Measurements from ENCODE around the gene SMAD7.

Gene SMAD7

DNA sequence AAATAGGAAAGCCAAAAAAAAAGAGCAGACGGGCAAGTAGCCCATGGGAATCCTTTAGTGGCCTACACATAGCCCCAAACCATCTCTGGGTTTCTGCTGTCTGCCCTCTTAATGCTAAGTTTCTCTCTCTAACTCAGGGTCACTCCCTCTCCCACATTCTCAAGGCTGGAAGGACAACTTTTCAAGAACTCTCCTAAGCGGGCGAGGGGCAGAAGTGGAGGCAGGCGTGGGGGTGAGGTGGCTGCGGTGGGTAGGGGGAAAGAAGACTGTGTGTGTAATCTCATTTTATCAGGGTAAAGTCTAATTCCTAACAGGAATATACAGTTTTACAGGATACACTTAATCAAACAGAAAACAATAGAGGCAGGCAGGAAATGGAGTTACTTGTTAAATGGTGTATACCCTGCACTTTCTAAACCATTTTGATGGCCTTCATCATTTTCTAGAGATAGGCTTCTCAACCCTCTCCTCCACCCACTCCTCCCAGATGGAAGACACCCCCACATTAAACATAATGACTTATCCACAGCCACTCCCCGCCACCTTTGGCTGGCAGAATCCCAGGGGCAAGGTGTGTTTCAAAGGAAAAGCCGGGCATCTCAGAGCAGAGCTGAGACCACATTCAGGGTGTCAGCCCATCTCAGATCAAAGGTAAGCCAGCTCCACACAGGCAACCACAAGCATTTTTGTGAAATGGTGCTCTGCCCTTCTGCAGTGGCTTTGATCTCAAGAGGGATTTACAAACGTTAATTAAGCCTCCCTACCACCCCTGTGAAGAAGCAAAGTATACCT lies 6.8 kb downstream of the SMAD7 start:
- no peak for DNase-seq

DNA sequence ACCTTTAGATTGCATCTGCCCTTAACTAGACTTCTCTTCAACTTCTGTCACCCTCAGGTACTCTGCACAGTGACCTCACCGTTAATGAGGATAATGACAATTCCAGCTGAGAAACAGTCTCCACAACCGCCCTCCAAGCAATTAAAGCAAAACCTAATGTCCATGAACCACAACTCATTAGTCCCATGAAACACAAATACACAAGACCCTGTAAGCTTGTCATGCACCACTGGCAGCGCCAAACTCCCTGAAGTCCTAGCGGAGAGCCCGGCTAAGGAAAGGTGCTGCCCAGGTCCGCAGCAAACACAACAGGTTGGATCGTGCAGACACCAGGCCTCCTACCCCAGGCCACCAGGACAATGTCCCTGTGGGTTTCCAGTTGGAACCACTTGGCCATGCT lies 7.4 kb downstream of the SMAD7 start:
- DNase-seq: no peak

DNA sequence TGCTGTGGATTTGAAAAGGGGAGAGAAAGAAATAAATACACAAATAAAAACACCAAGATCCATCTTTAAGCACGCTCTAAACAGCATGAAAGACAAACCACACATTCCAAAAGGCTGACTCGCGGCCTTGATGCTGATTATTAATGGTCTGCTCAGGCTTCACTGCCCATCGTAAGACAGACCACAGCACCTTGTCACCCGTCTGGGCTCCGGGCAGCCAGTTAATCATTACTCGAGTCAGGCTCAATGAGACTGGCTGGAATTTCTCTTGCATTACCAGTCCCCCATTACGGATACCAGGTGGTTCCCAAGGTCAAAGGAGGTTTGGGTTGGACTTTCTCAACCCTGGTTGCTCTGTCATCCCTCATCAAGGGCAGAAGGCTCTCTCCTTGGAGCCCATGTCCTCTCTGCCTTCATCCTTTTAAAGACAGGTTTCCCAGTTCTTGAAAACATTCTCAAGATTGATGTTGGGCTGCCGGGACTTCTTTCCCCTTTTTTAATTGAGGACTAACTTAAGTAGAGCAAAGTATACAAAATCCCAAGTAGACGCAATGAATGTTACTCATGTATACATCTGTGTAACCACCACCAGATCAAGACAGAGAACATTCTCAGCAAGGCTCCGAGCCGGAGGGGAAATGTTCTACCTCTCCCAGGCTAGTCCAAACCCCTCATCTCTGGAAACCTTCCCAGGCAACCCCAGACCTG lies 8.1 kb downstream of the SMAD7 start:
- no peak for DNase-seq

DNA sequence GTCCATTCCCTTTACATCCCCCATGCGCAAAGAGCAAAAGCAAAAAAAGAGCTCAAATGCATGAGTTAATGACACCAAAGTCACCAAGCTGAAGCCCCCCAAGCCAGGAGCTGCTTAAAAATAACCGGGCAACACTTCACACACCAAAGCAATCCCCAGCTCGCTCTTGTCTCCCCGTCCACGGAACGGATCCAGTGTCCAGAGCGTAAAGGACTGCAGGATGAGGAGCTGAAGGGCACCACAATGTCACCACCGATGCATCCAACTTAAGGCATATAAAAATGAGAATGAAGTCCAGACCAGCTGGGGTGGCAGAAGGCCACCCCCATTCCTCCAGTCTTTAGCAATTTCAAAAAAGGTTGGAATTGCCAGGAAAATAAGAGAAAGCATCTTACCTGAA lies 8.7 kb downstream of the SMAD7 start:
- DNase-seq: no peak

DNA sequence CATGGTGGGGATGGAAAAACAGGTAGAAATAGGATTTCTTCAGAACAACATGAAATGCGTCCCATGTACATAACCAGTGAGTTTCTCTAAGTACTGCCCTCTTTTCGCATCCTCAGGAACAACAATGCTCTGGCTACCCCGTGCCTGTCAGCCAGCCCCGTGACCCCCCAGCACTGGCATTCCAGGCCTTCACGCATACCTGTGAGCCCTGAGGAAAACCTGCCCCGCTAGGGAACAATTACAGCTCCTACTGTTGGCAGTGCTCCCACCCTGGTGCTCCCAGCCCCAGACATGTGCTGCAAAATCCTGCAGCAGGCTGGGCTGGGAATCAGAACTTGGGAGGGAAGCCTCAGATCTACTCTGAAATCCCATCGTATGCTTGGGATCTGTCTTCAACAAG lies 9.1 kb downstream of the SMAD7 start:
- no peak for DNase-seq

DNA sequence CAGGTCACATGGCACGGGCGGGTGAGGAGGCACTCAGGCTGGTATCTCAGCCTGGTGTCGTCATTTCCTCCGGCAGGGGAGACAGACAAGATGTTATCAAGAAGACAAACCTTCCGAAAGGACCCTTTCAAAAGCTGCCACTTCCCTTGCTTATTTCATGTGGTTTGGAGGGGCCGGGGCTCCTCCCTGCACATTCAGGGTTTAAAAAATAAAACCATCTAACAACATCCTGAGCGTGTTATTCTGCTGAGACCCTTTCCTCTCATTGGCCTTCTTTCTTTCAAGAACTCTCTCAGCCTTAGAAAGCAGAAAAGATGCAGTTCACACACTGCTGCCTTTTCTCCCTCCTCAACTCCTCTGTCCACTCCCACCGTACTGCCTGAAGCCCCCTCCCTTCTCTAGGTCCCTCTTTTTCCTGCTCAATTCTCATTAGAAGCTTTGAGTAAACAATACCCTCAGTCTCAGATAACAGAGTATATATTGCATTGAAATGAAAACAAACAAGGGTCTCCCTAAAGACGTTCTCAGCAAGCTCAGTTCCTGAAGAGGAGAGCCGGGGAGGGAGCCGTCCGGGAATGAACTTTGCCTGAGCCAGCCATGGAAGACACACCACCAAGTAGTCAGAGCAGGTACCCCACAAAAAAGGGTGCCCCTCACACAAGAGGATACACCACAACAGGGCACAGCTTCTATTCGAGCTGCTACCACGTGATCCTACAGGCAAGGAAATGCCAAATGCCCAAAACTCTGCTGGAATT lies 9.7 kb downstream of the SMAD7 start:
- no peak for DNase-seq

GRCh38 chr18:48939205-48940097 lies 11.3 kb downstream of the SMAD7 start:
- DNase-seq: no peak

DNA sequence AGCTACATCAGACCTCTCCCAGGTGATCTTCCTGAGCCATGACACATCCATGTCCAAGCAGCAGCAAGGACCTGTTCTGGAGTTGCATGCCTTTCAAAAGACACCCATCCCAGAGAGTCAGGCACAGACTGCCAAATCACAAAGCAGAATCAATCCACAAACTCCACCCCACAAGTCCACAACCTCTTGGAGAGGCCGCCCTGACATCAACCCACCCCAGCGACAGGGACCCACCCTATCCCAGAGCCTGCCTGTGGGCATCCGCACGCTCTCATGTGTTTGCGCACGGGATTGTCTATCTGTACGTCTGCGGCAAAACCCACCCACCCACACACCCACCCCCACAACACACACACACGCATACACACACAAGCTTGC lies 11.9 kb downstream of the SMAD7 start:
- no peak for DNase-seq

DNA sequence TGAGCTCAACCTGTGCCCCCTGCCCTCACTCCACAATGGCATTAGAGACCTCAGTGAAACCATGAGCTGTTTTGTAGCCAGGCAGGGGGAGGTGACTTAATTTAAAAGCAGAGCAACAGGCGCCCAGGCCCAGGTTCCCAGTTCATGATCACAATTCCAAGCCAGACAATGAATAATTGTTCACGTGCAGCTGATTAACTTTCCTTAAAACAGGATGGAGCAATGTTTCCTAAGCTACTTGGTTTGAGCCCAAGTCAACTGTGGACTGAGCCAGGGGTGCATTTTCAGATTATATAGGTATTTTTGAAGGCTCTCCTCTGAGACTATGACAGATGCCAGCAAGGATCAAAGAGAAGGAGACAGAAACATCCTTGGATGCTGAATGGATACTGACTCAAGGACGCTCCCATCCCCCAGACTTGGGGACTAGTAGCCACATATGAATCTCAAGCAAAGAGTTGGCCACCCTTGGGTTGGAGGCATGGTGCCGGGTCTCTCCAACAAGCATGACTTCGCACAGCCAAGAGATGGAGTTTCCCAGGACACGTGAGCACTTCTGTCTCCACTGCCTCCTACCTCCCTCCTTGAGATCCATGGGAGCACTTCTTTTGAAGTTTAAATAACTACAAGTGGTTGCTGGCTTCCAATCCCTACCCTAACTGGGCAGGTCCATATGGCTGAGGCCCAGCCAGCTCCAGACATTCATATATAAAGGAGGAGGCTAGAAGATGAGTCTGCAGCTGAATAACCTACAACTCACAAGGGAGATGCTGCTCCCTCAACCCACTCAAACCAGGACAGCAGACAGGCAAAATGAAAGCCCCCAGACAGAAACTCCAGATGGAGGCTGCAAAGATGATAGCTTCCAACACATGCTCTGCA lies 12.7 kb downstream of the SMAD7 start:
- no peak for DNase-seq

DNA sequence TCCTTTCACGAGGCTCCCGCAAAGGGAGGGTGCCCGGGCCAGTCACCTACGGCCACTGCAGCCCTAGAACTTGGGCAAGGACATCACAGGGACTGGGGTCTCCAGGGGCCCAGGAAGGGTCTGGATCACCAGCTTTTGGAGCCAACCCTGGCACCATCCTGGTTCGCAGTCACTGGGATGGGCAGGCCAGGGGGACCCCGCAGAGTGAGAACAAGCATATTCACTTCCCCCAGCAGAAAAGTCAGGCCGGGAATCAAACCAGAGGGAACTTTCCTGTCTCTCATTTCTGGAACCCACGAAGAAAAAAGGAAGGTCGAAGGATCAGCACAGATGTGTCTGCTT lies 15.4 kb downstream of the SMAD7 start:
- no peak for DNase-seq

DNA sequence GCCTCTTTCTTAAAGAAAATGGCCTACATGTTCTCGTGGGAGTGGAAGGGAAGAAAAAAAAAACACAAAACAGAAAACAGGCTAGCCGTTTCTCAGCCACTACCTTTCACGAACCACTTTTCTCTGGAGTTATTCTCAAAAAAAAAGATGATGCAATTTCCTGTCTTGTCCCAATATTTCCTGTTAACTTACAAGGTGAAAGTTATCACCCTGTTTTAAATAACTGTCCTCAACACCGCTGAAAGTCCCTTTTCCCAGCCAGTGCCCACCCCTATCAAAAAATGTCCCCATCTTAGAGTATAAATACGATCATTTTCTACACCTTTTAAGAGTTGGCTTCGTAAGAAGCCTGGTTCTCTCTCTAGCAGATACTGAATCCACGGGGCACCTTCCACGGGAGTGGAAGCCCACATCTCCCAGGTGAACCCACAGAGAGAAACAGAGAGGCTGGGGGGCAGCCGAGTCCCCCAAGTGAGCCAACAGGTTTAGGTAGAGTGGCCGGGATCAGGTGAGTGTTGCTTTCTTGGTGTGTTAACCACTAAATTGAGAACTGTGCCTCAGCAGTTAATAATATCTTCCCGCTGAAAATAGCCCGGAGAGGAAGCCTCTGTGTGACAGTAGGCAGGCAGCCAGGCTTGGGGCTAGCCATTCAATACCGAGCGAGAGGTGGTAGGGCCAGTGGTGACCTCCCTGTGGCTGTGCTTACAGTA lies 15.9 kb downstream of the SMAD7 start:
- no peak for DNase-seq

- DNase-seq: no peak
These were observed 16.4 kb downstream of the SMAD7 start for GRCh38 chr18:48934415-48934722.

GRCh38 chr18:48933578-48934414 lies 17.0 kb downstream of the SMAD7 start:
- DNase-seq: no peak

GRCh38 chr18:48932822-48933510 lies 17.8 kb downstream of the SMAD7 start:
- no peak for DNase-seq

- no peak for DNase-seq
These were observed 18.3 kb downstream of the SMAD7 start for GRCh38 chr18:48932462-48932818.

GRCh38 chr18:48931680-48932461 lies 18.9 kb downstream of the SMAD7 start:
- DNase-seq: no peak

GRCh38 chr18:48930926-48931325 lies 19.8 kb downstream of the SMAD7 start:
- no peak for DNase-seq

GRCh38 chr18:48929941-48930713 lies 20.6 kb downstream of the SMAD7 start:
- no peak for DNase-seq

Measured in NCI-H2227 treated with DMSO at 0.1 percent for 48 hours (cell line).